ENCODE data around the gene NT5C3A.
"Not testable (repeated sequence)": the region's sequence is repeated elsewhere in the genome, so short reads cannot be mapped to it uniquely, and the experiment has no call there.

Gene NT5C3A

DNA sequence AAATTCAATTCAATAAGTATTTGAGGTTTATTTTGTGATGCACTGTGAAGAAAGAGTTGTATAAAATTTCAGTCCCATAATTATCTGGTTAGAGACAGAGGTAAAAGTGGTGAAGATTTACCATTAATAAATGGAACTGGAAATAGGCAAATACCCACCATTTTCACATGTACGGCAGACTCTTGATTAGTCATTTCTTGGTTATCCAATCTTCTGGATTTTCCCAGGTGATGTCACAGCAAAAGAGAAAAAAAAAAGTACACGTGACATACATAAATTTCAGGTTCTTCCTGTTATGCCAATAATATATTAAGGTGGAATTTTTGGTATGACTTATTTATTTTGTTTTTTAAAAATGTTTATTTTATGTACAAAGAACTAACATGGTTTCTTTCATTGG, 26.8 kb downstream of the NT5C3A start:
- TF ChIP-seq, protein P1, sequence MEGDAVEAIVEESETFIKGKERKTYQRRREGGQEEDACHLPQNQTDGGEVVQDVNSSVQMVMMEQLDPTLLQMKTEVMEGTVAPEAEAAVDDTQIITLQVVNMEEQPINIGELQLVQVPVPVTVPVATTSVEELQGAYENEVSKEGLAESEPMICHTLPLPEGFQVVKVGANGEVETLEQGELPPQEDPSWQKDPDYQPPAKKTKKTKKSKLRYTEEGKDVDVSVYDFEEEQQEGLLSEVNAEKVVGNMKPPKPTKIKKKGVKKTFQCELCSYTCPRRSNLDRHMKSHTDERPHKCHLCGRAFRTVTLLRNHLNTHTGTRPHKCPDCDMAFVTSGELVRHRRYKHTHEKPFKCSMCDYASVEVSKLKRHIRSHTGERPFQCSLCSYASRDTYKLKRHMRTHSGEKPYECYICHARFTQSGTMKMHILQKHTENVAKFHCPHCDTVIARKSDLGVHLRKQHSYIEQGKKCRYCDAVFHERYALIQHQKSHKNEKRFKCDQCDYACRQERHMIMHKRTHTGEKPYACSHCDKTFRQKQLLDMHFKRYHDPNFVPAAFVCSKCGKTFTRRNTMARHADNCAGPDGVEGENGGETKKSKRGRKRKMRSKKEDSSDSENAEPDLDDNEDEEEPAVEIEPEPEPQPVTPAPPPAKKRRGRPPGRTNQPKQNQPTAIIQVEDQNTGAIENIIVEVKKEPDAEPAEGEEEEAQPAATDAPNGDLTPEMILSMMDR (IDR thresholded peaks at IDR 0.05; ENCODE audit: low read depth, low read length, missing control alignments) = no peak
- H3K4me3 ChIP-seq (ENCODE audit: low read depth, low read length) = no peak overlapping the region
- DNase-seq (ENCODE audit: low read depth) = no peak

- TF ChIP-seq, protein P1 (IDR thresholded peaks at IDR 0.05; ENCODE audit: low read depth, low read length, missing control alignments) = no peak
- no peak overlapping the region for H3K4me3 ChIP-seq (ENCODE audit: low read depth, low read length)
- no peak for DNase-seq (ENCODE audit: low read depth)
Observed at GRCh38 chr7:33024189-33024757, 38.3 kb downstream of the NT5C3A start.

DNA sequence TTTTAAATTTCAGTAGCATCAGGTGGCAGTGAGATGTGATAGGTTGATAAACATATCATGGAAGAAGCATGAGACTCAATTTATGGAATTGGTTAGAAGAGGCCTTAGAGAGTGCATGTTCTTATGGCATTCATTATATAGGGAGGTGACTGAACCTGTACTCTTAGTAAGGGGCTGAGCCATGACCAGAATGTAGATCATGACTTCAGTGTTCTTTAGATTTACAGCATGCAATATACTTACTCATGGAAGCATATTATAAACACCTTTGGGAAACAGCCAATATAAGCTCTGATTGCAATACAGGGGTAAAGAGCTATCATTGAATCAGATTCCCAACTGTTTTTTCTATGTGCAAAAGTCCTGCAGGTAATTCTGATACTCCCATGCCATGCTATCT, 50.2 kb downstream of the NT5C3A start:
- TF ChIP-seq, protein P1 (IDR thresholded peaks at IDR 0.05; ENCODE audit: low read depth, low read length, missing control alignments) = no peak
- DNase-seq (ENCODE audit: low read depth) = no peak
- no peak overlapping the region for H3K4me3 ChIP-seq (ENCODE audit: low read depth, low read length)

- no peak for DNase-seq (ENCODE audit: low read depth)
- TF ChIP-seq, protein P1 (IDR thresholded peaks at IDR 0.05; ENCODE audit: low read depth, low read length, missing control alignments) = no peak
- no peak overlapping the region for H3K4me3 ChIP-seq (ENCODE audit: low read depth, low read length)
Observed at GRCh38 chr7:33009734-33010133, 52.8 kb downstream of the NT5C3A start.

- not testable (repeated sequence) for DNase-seq (ENCODE audit: low read depth); H3K4me3 ChIP-seq (ENCODE audit: low read depth, low read length)
Observed at GRCh38 chr7:33005690-33006089, 56.9 kb downstream of the NT5C3A start.

GRCh38 chr7:33005193-33005592, 57.4 kb downstream of the NT5C3A start:
- not testable (repeated sequence) for DNase-seq (ENCODE audit: low read depth); H3K4me3 ChIP-seq (ENCODE audit: low read depth, low read length)

DNA sequence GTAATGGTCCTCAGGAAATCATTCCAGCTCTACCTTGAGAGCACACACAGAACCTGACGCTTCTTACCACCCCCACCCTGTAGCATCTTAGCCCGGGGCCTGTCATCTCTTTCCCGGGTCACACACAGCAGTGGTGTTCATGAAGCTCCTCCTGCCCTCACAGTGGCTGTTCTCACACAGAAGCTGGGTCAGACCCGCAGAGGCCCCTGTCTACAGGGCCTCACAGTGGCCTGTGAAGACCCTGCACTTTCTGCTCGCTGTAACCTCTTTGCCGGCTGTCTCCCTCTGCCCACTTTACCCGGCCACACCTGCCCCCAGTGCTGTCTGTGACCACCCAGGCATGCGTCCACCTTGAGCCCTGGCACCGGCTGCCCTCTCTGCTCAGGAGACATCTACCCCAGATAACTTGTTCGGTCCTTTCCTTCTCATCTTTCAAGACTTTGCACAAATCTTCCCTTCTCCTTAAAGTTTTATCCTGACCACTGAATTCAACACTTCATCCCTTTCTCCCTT, 58.4 kb downstream of the NT5C3A start:
- not testable (repeated sequence) for DNase-seq (ENCODE audit: low read depth); H3K4me3 ChIP-seq (ENCODE audit: low read depth, low read length)

GRCh38 chr7:33003111-33003510, 59.5 kb downstream of the NT5C3A start:
- not testable (repeated sequence) for H3K4me3 ChIP-seq (ENCODE audit: low read depth, low read length); DNase-seq (ENCODE audit: low read depth)

DNA sequence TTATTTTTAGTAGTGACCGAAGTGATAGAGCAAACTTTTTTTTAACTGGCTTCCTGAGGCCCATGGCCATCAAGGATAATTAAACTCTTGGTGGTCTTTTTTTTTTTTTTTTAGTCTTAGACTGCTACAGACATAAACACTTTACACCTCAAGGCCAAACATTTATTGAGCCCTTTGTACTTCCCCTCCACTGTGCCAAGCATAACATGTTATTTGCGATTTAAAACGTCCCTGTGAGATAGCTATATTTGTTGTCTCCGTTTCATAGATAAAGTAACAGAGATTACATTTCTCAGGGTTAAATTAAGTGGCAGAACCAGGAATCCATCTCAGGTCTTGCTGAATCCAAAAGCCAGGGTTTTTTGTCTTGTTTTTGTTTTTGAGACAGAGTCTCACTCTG, 63.2 kb downstream of the NT5C3A start:
- DNase-seq (ENCODE audit: low read depth); H3K4me3 ChIP-seq (ENCODE audit: low read depth, low read length): not testable (repeated sequence)

DNA sequence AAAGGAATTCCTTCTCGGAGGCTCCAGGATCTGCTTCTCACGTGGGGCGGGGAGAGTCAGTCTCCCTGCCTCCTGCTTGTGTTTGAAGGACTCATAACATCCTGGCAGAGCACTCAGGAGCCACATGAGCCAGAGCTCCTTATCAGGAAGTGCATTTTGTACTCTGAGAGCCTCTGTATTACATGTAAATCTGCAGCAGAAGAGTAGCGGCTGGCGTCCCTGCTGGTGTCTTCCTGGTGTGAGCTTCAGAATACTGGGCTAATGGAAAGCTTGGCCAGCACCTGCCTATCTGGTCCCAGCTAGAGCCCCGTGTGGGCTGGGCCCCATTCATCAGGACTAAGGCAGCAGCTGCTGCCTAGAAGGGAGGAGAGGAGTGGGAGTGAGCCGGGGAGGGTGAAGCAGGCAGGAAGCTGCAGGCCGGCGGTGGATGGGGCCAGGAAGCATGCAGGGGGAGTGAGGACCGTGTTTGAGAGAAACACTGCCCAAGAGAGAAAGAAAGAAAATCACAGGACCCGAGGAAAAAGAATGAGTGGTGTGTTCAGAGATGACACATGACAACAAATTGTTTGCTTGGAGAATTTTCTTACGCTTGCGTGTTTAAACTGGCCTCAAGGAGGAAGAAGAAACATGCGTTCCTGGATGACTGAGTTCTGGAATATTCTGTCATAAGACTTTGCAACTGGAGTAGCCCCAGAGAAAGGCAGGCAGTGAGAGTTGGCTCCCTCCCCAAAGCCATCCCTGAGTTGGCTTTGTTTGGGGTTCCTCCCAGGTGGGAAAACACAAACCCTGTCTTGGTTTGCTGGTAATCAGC, 64.0 kb downstream of the NT5C3A start:
- H3K4me3 ChIP-seq (ENCODE audit: low read depth, low read length); DNase-seq (ENCODE audit: low read depth): not testable (repeated sequence)

DNA sequence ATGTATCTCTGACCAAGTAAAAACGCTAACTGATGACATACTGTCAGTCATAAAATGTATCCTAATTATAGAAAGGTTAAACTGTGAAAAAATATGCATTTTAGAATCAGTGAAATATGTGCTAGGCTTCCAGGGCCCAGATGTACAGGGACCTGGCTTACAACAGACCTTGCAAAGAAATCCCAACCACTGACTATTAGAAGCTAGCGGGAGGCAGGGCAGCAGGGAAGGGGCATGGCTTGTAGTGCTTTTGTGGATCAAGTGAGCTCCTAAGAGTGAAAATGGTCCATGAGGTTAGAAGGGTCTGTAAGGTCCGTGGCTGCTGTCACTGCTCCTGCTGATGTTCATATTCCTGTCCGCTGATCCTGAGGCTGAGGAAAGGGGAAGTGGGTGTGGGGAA, 64.6 kb downstream of the NT5C3A start:
- DNase-seq (ENCODE audit: low read depth); H3K4me3 ChIP-seq (ENCODE audit: low read depth, low read length): not testable (repeated sequence)

- DNase-seq (ENCODE audit: low read depth); H3K4me3 ChIP-seq (ENCODE audit: low read depth, low read length): not testable (repeated sequence)
Observed at GRCh38 chr7:32992750-32993149, 69.8 kb downstream of the NT5C3A start.

GRCh38 chr7:32991975-32992700, 70.4 kb downstream of the NT5C3A start:
- DNase-seq (ENCODE audit: low read depth); H3K4me3 ChIP-seq (ENCODE audit: low read depth, low read length): not testable (repeated sequence)

All from GM12864 (cell line).